Stimulated activated CD4-positive, alpha-beta T cell treated with anti-CD3 and anti-CD28 coated beads, Interleukin-1b, Interleukin-23, amount 100 ng/mL, for 48 hours (primary cell): ENCODE data around the gene PTPN3.
"Not testable (repeated sequence)": the region's sequence is repeated elsewhere in the genome, so short reads cannot be mapped to it uniquely, and the experiment has no call there.

Experiments
- DNase-seq: peaks from one replicate; pipeline ENCODE4 v3.0.0-alpha.2; 2020

PTPN3 gene

GRCh38 chr9:109385499-109385898 is 112.6 kb downstream of the PTPN3 start:
- no peak for DNase-seq

- DNase-seq = no peak
These were observed 114.2 kb downstream of the PTPN3 start for GRCh38 chr9:109383947-109384346.

GRCh38 chr9:109383356-109383755 is 114.8 kb downstream of the PTPN3 start:
- DNase-seq = no peak

- DNase-seq = no peak
These were observed 115.5 kb downstream of the PTPN3 start for GRCh38 chr9:109382585-109382984.

- no peak for DNase-seq
These were observed 115.9 kb downstream of the PTPN3 start for GRCh38 chr9:109382182-109382581.

- DNase-seq = no peak
These were observed 116.9 kb downstream of the PTPN3 start for GRCh38 chr9:109381011-109381729.

GRCh38 chr9:109379513-109379912 is 118.6 kb downstream of the PTPN3 start:
- no peak for DNase-seq

GRCh38 chr9:109378316-109378715 is 119.8 kb downstream of the PTPN3 start:
- no peak for DNase-seq

GRCh38 chr9:109372246-109372645 is 125.9 kb downstream of the PTPN3 start:
- no peak for DNase-seq

- no peak for DNase-seq
These were observed 126.7 kb downstream of the PTPN3 start for GRCh38 chr9:109371374-109371773.

- DNase-seq = no peak
These were observed 128.8 kb downstream of the PTPN3 start for GRCh38 chr9:109369285-109369684.

GRCh38 chr9:109360771-109361170 is 137.3 kb downstream of the PTPN3 start:
- DNase-seq = no peak

- not testable (repeated sequence) for DNase-seq
These were observed 139.0 kb downstream of the PTPN3 start for GRCh38 chr9:109358968-109359603.

- no peak for DNase-seq
These were observed 142.4 kb downstream of the PTPN3 start for GRCh38 chr9:109355564-109356297.

GRCh38 chr9:109354190-109354589 is 143.9 kb downstream of the PTPN3 start:
- no peak for DNase-seq

- no peak for DNase-seq
These were observed 147.1 kb downstream of the PTPN3 start for GRCh38 chr9:109351032-109351431.

GRCh38 chr9:109349421-109349846 is 148.7 kb downstream of the PTPN3 start:
- no peak for DNase-seq

- DNase-seq = no peak
These were observed 151.2 kb downstream of the PTPN3 start for GRCh38 chr9:109346904-109347303.

GRCh38 chr9:109344866-109345265 is 153.2 kb downstream of the PTPN3 start:
- no peak for DNase-seq

- DNase-seq = no peak
These were observed 155.2 kb downstream of the PTPN3 start for GRCh38 chr9:109342878-109343277.

- DNase-seq = no peak
These were observed 156.5 kb downstream of the PTPN3 start for GRCh38 chr9:109341561-109341960.

GRCh38 chr9:109340979-109341378 is 157.1 kb downstream of the PTPN3 start:
- DNase-seq = not testable (repeated sequence)

GRCh38 chr9:109336409-109336808 is 161.7 kb downstream of the PTPN3 start:
- no peak for DNase-seq

- no peak for DNase-seq
These were observed 162.2 kb downstream of the PTPN3 start for GRCh38 chr9:109335929-109336328.
